HG03442 (cell line): ENCODE results near the gene DCUN1D3.
"Not testable (repeated sequence)": the region's sequence is repeated elsewhere in the genome, so short reads cannot be mapped to it uniquely, and the experiment has no call there.

Source experiments
- ATAC-seq: cut with Tn5 transposase; IDR thresholded peaks from one replicate; pipeline ENCODE4 v1.9.1; 2021; ENCODE audit warnings: mild to moderate bottlenecking, moderate library complexity; ENCODE audit not compliant: unreplicated experiment

The DCUN1D3 gene

DNA sequence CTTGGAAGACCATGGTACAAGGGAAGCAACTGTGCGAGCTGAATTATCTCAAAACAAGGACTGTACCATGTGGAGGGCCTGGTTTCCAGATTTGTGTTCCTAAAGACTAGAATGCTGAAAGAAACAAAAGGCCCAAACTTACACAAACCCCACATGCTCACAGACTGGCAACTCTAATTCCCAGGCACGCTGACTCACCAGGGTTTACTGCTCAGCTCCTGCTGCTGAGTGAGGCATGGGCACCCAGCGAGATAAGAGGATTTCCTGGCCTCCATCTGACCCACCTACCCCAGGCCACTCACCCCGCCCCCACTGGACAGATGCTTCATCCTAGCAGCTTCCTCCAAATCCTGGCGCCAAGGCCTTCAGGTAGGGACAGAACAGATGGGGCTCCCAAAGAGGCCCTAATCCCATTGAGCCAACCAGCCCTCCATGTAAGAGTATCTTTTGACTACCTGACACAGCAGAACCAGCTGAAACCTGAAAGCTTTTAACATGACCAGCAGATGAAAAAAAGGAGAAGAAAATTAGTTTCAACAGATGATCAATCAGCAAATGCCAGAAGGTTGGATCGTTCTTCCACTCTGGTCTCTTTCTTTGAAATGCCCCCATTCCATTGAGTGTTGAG lies 33.9 kb downstream of the DCUN1D3 start:
- ATAC-seq, result no peak

DNA sequence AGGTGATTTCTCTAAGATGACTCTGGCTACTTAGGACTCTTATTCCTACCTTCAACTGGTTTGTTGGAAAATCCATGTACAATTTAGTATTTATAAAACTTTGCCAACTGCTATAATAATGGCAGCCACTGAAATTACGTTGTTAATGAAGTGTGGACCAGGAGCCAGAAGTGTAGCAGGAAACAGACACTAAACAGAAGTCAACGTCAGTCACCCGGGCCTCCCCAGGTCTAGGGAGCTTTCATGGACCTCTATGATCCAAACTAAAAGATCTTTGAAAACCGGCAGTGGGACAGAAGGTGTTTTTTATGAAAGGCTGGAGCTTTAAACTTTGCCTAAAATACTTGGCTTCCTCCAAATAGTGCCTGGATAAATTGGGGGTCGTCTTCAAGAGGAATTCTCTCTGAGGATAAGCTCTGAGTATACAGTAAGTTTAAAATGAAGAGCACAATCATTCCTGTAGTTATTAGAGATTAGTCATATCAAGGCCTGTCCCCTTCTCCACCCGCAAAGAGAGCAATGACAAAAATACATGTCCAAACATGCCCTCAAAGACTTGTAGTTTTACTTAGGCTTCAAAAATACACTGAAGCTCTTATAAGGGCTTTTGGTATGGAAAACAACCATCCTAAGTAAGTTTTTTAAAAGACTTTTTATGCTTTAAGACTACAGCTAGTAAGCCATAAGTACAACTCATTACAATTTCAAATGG lies 34.6 kb downstream of the DCUN1D3 start:
- ATAC-seq, result no peak

DNA sequence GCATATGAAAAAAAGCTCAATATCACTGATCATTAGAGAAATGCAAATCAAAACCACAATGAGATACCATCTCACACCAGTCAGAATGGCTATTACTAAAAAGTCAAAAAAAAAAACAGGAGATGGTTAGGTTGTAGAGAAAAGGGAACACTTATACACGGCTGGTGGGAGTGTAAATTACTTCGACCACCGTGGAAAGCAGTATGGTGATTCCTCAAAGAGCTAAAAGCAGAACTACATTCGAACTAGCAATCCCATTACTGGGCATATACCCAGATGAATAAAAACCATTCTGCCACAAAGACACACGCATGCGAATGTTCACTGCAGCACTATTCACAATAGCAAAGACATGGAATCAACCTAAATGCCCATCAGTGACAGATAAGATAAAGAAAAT lies 35.8 kb downstream of the DCUN1D3 start:
- ATAC-seq, result not testable (repeated sequence)

DNA sequence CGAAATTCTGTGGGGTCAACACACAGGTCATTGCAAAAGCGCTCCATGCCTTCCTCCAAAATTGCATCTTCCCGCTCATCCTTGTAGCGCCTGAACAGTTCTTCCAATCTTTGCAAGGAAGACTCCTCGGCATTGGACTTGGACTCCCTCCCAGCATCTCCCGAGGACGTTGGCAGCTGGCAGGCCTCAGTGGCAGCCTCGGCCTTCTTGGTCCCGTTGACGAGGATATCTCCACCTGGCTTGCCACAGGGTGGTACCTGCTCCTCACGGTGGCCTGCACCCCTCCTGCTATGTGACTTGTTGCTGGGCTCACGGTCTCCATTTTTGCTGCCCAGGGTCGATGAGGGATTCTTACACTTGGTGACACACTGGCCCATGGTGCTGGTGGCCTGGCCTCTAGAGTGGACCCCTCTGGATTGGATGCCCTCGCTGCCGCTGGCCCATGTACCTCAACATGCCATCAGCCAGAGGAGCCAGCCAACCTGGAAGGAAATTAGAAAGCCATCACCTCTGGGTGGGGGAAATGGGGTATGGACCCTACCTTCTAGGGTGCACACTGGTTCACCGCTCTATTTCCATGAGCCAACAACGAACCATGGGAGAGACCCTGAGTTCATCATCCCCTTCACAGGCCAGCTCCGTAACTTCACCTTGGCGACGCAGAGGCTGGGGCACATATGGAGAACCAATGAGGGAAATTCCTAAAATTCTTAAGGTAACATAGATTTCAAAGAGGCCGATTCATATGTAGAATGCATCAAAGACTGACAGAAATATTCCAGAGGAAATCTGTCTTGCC lies 37.8 kb downstream of the DCUN1D3 start:
- ATAC-seq, result no peak

DNA sequence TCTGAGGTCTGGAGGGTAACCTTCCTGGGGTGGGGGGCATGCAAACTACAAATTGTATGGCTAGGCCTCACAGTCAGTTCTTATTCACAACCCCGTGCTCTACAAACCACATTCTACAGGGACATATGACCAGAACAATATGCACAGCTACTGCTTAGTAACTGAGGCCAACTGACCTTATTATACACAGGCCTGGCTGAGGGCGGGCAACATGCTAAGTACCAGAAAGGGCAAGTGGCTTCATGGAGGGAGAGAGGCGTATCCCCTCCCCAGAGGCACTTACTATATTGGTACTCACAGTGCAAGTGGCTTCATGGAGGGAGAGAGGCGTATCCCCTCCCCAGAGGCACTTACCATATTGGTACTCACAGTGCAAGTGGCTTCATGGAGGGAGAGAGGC lies 39.2 kb downstream of the DCUN1D3 start:
- not testable (repeated sequence) for ATAC-seq

DNA sequence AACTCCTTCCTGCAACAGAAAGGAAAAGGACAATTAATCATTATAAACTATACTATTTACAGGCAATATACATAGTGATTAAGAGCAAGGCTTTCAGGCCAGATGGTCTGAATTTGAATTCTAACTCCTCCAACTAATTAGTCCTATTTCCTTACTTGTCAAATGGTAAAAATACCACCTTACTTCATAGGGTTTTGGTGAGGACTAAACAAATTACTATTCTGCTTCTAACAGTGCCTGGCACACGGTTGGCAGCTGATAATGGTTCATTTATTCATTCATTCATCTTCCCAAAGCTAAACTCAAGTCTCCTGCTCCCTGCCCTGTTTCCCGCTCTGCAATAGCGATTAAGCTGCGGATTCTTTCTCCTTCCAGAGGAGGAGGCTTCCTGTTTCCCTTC lies 39.8 kb downstream of the DCUN1D3 start:
- ATAC-seq, result no peak

DNA sequence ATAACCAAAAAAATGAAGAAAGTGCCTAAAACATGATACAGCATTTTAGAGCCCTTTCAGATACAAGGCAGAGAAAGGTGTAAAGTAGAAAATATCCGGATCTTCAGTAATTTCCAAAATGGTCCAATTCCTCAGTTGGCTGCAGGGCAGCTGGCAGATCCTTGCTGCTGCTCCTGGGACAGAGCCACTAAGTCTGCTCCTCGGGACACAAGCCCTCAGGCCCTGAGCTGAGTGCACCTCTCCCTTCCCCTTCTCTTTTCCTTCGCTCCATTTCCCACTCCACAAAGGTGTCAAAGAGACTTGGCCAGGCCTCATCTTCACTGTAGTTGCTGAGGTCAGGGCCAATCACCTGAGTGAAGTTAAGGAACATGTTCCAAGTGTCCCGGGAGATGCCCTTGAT lies 40.5 kb downstream of the DCUN1D3 start:
- ATAC-seq, result no peak

DNA sequence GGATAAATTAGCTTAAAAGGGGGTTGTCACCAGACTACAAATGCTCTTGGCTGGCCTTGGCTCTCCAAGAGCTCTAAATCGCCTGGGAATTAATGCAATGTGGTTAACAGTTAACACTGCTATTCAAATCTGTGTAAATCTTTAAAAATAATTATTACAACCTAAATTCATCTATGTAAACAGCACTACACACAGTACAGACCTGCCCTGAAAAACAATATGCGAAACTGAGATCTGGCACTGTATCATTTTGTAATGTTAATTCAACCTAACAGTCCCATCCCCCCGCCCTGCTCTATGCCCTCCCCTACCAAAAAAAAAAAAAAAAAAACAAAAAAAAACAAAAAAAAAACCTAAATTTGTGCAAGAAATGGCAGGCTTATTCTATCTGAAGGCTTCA lies 40.9 kb downstream of the DCUN1D3 start:
- ATAC-seq, result no peak

DNA sequence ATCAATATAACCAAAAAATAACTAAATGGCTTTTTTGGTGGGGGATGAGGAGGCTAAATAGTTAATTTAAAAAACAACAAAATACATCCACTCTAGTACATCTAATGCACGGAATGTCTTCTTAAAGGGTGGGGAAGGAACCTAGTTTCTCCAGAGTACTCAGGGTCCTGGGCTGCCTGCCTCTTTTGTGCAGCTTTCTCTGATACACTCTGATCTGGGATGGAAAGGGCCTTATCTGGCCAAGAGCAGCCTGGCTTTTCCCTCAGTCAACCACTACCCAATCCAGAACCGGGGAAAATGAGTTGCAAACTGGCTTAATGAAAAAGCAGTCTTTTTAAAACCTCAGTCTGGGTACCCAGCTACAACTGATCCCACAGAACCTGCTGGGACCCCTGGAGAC lies 42.9 kb downstream of the DCUN1D3 start:
- ATAC-seq, result no peak

DNA sequence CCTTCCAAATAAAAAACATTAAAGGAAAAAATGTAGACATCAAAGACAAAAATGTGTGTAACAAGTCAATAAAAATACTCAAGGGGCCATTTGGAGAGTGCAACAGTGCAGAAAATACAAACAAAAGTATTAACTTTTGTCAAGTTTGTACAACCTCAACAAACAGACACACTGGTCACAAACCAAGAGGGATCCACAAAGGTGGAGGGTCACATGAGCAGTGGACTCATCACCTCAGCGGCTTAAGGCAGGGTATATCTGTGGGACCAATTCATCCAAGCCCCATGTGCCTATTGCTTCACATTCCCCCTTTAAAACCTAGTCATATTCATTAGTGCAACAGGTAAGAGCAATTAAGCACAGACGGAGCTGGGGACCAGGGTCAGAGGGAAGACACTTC lies 45.2 kb downstream of the DCUN1D3 start:
- ATAC-seq, result no peak

DNA sequence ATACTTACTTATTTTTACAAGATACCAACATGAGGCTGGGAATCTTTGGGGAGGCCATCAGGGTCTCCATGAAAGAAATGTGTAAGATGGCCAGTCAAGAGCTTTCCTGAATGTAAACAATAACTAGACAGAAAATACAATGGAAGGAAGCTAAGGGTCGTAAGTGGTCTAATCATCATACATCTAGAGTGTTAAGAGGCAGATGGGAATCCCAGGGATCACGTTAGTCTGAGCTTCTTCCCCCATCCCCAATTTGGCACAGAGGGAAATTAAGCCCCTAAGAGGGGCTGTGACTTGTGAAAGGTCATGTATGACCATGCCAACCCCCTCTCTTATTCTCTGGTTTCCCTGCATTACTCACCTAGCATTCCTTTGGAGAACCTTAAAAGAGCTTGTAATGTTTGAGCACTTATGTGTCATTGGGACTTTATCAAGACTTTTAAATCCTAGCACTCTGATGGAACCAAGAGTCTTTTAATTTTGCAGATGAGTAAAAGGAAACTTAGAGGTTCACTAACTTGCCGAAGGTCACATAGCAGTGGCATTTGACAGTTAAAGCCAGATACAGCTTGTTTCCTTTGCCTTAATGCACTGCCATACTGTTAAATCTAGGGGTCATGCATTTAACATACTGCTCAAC lies 46.1 kb downstream of the DCUN1D3 start:
- ATAC-seq, result no peak

DNA sequence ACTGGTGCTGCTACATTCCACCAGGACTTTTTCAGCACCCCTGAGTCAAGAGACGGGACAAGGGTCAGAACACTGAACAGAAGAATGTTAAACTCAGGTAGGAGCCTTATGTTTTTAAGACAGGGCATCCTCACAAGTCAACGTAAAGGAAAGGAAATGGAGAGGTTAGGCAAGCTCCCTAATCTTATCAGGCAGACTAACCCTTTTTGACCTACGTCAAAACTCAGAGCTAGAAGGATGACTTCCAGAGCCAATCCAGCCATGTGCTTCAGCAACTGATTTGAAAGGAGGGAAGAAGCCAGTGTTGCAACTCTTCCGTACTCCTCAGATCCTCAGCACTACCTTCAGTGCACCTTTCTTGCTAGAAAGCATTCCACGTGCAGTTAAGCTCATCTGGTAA lies 47.0 kb downstream of the DCUN1D3 start:
- no peak for ATAC-seq

DNA sequence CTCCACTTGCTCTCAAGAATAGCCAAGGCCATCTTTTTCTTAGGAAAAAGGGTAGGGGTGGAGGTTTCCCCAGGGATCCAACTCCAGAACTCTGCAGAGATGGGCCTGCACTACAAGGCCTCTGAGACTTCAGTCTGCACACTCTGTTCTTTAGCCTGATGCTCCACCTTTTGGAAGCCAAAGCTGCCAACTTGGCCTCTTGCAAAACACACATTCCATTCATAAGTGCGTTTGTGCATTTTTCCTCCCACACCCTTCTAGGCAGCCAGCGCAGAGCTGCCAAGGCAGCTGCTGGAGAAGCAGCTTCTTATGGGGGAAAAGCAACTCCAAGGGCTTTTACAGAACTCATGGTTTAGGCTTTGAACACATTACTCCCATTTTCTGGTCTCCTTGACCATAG lies 48.6 kb downstream of the DCUN1D3 start:
- no peak for ATAC-seq

DNA sequence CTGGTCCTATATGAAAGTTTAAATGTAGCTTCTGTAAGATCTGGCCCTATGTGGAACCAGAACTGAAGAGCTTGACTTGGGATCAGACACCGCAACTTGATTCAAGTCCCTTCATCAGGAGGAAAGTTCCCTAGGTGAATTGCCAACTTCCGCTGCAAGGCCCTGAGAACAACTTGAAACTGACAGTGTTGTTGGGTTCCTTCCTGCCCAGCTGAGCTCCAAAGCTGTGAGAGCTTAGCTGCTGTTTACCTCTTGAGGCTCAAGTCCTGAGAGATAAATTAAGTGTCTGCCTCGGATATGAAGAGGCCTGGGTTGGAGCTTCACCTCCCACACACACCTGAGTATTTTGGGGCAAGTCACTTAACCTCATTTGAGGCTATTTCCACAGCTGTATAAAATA lies 49.2 kb downstream of the DCUN1D3 start:
- no peak for ATAC-seq

DNA sequence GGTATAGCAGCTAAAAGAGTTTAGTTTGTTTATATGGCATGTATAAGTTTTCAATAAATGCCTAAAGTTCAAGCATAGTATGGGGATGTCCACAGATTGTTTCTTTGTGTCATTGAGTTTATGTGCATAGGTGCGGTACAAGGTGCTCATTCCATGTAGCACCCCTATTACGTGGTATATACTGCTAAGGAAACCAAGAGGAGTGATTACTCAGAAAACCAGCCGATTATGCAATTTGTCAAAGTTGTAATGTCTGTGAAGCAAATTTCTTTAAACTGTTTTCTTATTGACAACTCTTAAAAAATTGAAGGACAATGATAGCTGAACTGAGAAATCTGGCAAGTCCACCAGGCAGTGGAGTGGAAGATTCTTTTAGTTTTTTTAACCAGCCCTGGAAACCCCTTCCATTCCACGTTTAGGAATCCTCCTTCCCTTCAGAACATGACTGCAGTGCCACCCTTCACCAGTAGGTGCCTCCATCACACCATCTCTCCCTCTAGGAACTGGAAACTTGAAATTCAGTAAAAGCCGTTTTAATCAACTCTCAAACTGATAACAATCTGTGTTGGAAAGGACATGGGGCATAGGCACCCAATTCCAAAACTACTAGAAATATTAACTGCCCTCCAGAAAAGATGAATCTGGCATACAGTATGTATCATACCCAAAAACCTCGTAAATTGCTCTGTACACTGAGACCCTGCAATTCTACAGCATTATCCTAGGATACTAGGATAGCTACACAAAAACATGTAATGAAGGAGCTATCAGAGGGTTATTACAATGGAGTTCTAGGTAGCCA lies 50.4 kb downstream of the DCUN1D3 start:
- no peak for ATAC-seq

DNA sequence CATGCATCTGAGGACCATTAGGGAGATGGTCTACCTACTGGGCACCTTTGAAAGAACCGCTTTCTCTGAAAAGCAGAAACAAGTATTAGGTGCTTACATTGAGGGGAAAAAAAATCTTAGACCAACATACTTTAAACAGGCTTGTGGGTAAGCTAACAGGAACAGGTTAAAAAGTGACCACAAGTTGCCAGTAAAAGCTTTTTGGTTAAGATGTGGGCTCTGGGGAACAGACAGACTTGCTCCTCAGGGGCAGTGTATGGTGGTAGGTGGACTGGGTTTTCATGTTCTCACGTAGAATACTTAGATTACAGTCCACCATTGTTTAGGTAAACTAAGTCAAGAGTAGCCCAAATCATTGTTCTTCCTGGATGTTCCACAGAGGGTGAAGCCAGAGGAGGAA lies 52.6 kb downstream of the DCUN1D3 start:
- ATAC-seq, result no peak

DNA sequence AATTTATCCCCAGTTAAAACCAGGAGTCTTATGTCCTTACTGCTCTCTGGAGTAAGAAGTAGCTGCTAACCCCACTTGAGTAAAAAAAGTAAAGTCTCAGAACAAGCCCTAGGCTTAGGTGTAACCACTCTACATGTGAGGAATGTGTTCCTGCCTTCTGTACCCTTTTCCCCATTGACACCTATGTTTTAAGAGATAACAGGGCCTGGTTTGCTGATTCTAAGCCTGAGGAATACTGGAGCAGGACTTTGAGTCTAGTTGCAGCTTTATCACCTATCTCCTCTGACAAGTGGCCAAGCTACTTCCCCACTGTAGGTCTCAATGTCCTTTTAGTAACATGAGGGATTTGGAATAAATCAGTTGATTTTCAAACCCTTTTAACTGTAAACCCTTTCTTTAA lies 53.6 kb downstream of the DCUN1D3 start:
- ATAC-seq, result no peak

DNA sequence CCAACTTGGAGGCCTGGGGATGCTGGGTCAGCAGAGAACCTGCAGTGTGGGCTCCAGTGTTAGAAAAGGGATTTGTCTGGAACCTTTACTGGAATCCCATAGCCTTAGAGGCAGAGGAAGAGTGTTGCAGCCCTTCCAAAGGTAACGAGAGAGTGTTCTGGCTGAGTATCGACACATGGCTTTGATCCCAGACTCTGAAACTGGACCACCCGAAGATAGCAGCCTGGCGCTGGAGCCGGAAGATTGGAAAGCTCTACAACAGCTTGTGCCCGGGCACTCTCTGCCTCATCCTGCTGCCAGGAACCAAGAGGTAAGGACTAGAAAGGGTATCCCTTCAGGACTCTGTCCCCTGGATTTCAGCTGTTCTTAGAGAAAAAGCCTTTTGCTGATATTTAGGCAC lies 54.1 kb downstream of the DCUN1D3 start:
- no peak for ATAC-seq

DNA sequence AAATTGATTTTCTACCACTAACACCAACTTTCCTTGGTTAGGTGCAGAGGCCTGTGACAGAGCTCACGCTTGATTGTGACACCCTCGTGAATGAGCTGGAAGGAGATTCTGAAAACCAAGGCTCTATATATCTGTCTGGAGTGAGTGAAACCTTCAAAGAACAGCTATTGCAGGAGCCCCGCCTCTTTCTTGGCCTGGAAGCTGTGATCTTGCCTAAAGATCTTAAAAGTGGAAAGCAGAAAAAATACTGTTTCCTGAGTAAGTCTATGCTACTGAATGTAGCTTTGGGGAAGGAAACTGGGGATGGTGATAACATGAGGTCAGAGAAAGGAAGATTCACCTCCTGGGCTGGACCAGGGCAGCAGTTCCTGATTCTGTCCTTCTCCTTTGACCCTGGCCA lies 55.6 kb downstream of the DCUN1D3 start:
- no peak for ATAC-seq

DNA sequence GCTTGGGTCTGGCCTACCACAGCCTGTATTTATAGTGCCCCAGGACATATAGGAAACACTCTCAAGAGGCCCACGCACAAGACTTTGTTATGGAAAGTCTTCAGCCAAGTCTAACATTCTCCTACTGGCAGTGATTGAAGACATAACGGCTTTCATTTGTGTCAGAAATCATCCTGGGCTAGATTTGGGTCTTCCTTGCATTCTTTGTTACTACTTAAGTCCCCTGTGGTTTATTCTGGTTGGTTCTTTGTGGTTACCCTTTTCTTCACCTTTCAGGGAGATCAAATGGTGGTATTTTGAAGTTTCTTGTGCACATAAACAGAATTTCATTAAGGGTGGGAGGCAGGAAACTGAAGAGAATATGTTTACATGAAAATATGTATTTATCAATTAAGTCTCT lies 56.1 kb downstream of the DCUN1D3 start:
- ATAC-seq, result no peak

DNA sequence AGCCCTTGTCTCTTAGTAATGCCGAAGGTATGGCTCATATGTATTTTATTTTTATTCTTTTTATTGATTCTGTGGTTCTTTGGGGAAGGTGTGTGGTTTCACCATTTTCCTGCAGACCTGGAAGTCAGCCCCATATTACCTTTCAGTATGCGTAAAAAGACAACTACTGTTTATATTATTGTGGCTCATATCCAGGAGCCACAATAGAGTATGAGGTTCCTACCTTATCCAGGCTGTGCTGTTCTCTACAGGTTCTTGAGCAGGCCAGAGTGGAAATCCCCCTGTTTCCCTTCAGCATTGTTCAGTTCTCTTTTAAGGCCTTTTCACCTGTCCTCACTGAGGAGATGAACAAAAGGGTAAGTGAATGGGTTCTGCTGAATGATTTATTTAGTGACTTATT lies 60.7 kb downstream of the DCUN1D3 start:
- no peak for ATAC-seq
